Activated CD8-positive, alpha-beta memory T cell treated with anti-CD3 and anti-CD28 coated beads for 4 hours (primary cell): ENCODE measurements around the gene MRTFB.

Experiments
- DNase-seq, 2 donors: peaks; one replicate each; pipeline ENCODE4 v3.0.0-alpha.2; 2020; ENCODE audit warnings: low read depth in 2 of 2

The MRTFB gene

DNA sequence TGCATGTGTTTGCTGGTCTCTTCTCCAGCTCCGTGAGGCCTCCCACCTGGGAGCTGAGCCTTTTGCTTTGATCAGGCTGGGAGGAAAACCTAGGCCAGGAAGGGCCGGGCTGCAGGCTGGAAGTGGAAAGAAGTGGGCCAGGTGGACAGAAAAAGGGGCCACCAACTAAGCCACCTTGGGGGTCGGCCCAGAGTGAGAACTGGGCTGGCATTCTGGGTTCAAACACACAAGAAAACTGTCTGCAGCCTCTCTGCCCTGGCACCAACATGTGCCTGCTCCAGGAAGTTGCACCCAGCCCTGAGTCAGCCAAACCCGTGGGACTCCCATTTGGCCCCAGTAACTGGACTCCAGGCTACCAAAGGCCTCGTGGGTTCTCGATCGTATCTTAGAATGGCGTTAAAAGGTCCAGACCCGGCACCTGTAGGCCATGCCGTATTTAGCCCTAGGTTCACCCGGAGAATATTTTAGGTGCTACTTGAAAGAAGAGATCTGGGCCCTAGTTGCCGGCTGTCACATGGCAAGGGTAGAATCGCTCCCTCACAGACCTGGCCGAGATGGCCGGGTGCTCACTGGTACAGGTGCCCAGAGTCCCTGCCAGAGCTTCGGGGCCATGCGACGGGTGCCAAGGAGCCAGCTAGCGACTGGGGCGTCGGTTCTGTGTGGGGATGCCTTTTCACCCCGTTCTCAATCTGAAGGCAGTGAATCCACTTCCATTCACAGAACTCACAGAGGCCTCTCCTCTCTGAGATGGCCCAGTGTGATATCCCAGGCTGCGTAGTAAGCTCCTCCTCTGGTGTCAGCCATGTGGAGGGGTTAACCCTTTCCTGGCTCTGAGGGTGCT, 236.6 kb downstream of the MRTFB start:
- DNase-seq = no peak

DNA sequence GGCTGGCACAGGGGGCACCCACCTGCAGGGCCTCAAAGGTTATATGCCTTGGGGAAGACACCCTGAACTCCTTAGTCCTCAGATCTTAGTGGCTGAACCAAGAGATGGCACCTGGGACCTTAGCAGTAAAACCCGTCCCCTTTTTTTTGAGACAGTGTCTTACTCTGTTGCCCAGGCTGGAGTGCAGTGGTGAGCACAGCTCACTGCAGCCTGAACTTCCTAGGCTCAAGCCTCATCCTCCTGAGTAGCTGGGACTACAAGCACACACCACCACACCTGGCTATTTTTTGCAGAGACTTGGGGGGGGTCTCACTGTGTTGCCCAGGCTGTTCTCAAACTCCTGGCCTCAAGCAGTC, 237.2 kb downstream of the MRTFB start:
- no peak for DNase-seq

DNA sequence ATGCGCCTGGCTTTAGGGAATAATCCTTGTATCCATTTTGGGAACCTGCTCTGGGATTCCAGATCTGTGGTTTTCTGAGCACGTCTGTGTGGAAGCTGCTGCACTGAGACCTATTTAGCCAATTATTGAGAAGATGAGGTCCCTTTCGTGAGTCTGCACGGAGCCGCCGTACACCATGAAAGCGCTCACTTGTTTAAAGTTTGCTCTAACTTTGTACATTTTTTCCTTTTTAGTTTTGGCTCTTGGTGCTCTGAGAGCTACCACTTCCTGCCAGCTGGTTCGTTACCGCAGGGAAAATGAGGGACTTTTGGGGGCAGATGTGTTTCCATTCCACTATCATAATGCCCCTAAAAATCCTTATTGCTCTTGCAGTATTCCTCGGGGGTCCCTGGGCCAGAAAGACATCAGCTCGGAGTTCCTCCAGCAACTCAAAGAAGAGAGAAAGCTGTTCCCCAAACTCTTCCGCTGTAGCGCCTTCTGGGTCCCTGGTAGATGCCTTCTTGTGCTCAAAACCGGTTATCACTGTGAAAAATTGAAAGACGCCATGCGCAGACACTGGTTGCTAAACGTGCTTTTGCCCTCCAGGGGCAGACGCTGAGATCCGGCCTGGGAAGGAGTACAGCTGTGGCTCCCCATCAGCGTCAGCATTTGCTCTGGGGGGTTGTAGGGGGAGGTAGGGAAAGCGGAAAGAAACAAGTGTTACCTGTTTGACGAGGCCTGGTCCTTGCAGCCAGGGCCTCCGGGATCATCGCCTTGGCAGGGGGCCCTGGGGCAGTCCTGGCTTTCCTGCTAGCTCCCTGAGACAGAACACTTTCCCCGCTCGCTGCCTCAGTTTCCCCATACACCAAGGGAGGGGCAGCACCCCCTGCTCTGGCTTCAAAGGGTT, 238.1 kb downstream of the MRTFB start:
- no peak for DNase-seq

DNA sequence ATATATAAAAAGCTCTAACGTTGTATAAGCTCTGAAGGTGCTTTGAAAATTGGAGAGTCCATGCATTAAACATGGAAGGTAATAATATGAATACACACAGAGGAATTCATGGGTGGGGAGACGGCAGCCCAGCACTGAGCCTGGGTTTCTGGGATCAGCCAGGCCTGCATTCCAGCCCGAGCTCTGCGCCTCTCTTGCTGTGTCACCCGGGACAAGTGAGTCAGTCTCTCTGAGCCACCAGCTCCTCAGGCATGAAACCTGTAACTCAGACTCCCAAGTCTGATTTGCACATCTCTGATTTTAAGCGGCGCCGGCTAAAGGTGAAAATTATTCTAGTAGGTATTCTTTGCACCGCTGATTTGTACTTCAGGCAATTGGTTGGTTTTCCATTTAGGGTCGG, 238.8 kb downstream of the MRTFB start:
- DNase-seq = no peak

DNA sequence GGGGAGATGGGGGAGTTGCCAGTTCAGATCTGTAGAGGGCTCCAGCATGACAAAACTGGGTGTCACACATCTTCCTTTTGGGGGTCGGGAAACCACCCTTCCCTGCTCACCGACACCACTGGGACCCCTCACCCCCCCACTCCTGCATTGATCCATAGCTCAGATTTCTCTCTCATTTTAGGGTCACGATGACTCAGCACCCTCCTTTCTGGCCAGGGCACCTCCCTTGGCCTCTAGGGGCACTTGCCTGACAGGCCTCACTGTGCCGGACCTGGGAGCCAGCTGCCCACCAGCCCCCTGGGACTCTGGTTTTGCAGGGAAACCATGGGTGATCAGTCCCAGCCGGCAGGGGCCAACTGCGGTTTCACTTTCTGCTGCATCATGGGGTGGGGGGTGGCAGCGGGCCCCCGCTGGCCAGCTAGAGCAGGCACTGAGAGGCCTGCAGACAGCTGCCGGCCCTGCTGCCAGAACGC, 239.4 kb downstream of the MRTFB start:
- DNase-seq = no peak

DNA sequence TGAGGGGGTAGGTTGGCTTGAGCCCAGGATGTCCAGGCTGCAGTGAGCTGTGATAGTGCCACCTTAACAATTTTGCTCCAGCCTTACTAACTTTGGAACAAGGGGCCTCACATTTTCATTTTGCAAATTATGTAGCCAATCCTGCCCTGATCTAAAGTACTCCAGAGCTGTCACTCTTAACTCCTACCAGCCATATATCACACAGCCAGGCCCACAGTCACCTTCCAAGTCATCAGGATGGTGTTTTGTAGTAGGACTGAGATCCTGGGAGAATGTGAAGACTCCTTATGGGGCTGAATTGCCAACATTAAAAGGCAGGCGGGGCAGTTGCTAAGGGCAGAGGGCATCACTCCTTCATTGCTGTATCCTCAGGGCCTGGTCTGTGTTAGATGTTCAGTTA, 243.0 kb downstream of the MRTFB start:
- no peak for DNase-seq

DNA sequence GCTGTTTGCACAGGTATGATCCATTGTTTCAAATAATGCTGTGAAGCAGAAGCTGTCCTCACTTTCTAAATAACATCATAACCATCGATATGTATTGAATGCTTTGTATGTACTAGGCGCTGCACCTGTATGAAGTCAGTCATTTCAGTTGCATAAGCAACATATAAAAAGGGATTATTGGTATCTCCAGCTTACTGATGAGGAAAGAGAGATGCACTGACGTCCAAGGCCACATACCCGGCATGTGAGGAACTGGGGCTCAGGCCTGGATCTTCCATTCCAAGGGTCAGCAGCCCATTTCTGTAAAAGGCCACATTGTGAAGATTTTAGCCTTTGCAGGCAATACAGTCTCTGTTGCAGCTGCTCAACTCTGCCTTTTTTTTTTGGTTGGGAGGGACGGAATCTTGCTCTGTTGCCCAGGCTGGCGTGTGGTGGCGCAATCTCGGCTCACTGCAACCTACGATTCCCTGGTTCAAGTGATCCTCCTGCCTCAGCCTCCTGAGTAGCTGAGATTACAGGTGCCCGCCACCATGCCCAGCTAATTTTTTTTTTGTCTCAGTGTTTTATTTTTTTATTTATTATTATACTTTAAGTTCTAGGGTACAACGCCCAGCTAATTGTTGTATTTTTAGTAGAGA, 244.7 kb downstream of the MRTFB start:
- DNase-seq = no peak
